Measurements from ENCODE around the gene ZNF397. TPM values are rescaled to one million over a fixed set of nuclear protein-coding genes. Genes with fewer than 3 reads are reported as not detected.
A peak's percentile ranks its signal among the peaks of the same experiment; 100 is the strongest.

The ZNF397 gene
- polyA plus RNA-seq, 1 donor from 2014 or later: 58.7 TPM

DNA sequence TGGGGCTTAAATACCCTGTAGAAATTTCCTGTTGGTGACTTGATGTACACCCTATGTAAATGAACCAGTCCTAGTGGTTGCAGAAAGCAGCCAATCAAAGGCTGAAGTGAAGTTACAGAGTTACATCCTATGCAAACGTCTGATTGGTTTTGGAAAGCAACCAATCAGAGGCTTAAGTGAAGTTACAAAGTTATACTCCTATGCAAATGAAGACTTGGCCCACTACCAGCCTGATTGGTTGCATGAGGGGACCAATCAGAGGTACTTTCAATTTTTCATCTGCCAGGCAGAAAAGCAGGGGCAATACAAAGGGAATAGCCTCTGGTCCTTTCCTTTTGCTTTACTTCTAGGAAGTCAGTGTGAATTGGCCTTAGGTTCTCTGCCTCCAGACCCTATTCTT lies 13.6 kb upstream of the ZNF397 start:
- Histone ChIP-seq H3K9me2 (ENCODE audit: insufficient read depth, low read length) (no peaks in the 10 kb centered on the region), H3K9me3 (ENCODE audit: low read length) (no peaks in the 10 kb centered on the region), H3K4me2 (ENCODE audit: low read length) (no peak overlapping the region), H3K36me3 (ENCODE audit: insufficient read depth, low read length) (no peaks in the 10 kb centered on the region), H3K4me3 (ENCODE audit: low read length) (no peak overlapping the region), H3K79me2 (replicated peaks; ENCODE audit: insufficient read depth, low read length) (no peaks in the 10 kb centered on the region), H3K27me3 (ENCODE audit: insufficient read depth, low read depth, low read length) (no peaks in the 10 kb centered on the region), H4K20me1 (ENCODE audit: insufficient read depth) (no peaks in the 10 kb centered on the region), H3K27ac (ENCODE audit: low read length) (no peak overlapping the region), H2AFZ (ENCODE audit: low read depth, low read length) (no peak overlapping the region), H3K9ac (ENCODE audit: low read length) (no peak overlapping the region), H3F3A (ENCODE audit: insufficient read depth, low read length, poor library complexity, severe bottlenecking) (no peaks in the 10 kb centered on the region)
- TF ChIP-seq MXI1 (conservative IDR thresholded peaks at IDR 0.05; ENCODE audit: poor library complexity, severe bottlenecking): no peak
- TF ChIP-seq, protein P1, sequence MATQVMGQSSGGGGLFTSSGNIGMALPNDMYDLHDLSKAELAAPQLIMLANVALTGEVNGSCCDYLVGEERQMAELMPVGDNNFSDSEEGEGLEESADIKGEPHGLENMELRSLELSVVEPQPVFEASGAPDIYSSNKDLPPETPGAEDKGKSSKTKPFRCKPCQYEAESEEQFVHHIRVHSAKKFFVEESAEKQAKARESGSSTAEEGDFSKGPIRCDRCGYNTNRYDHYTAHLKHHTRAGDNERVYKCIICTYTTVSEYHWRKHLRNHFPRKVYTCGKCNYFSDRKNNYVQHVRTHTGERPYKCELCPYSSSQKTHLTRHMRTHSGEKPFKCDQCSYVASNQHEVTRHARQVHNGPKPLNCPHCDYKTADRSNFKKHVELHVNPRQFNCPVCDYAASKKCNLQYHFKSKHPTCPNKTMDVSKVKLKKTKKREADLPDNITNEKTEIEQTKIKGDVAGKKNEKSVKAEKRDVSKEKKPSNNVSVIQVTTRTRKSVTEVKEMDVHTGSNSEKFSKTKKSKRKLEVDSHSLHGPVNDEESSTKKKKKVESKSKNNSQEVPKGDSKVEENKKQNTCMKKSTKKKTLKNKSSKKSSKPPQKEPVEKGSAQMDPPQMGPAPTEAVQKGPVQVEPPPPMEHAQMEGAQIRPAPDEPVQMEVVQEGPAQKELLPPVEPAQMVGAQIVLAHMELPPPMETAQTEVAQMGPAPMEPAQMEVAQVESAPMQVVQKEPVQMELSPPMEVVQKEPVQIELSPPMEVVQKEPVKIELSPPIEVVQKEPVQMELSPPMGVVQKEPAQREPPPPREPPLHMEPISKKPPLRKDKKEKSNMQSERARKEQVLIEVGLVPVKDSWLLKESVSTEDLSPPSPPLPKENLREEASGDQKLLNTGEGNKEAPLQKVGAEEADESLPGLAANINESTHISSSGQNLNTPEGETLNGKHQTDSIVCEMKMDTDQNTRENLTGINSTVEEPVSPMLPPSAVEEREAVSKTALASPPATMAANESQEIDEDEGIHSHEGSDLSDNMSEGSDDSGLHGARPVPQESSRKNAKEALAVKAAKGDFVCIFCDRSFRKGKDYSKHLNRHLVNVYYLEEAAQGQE (IDR thresholded peaks at IDR 0.05; ENCODE audit: borderline replicate concordance): no peak
- TF ChIP-seq EZH2 (IDR thresholded peaks at IDR 0.05; ENCODE audit: borderline replicate concordance, insufficient read depth, low read length, poor library complexity, severe bottlenecking): no peak
- no peak for TF ChIP-seq RAD21 (conservative IDR thresholded peaks at IDR 0.05)
- TF ChIP-seq SMC3 (conservative IDR thresholded peaks at IDR 0.05; ENCODE audit: poor library complexity): no peak
- TF ChIP-seq POLR2AphosphoS5 (IDR thresholded peaks at IDR 0.05): no peak
- TF ChIP-seq EP300 (conservative IDR thresholded peaks at IDR 0.05; ENCODE audit: poor library complexity, severe bottlenecking): no peak
- TF ChIP-seq, protein P2, sequence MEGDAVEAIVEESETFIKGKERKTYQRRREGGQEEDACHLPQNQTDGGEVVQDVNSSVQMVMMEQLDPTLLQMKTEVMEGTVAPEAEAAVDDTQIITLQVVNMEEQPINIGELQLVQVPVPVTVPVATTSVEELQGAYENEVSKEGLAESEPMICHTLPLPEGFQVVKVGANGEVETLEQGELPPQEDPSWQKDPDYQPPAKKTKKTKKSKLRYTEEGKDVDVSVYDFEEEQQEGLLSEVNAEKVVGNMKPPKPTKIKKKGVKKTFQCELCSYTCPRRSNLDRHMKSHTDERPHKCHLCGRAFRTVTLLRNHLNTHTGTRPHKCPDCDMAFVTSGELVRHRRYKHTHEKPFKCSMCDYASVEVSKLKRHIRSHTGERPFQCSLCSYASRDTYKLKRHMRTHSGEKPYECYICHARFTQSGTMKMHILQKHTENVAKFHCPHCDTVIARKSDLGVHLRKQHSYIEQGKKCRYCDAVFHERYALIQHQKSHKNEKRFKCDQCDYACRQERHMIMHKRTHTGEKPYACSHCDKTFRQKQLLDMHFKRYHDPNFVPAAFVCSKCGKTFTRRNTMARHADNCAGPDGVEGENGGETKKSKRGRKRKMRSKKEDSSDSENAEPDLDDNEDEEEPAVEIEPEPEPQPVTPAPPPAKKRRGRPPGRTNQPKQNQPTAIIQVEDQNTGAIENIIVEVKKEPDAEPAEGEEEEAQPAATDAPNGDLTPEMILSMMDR (IDR thresholded peaks at IDR 0.05; ENCODE audit: poor library complexity, severe bottlenecking): no peak
- TF ChIP-seq TAF1 (IDR thresholded peaks at IDR 0.05; ENCODE audit: low read depth): no peak

DNA sequence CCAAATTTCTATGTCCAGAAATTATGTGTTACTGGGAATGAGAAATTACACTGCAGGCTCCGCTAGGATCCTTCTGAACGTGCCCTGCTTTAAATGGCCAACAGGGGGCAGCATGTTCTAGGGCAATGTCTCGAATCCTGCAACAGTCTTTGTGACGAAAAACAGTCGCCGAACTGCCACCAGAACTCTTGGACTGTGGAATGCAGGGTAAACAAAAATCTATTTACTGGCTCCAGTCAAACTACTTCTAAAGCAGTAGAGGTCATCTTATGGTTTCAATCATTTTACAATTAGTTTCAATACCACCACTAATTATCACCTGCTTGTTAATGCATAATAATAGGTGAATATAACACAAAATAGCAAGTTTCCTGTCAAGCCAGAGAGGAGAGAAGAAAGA lies 9.8 kb upstream of the ZNF397 start:
- Histone ChIP-seq H3K9me2 (ENCODE audit: insufficient read depth, low read length) (no peaks in the 10 kb centered on the region), H3K4me2 (ENCODE audit: low read length) (no peak overlapping the region), H3K9ac (ENCODE audit: low read length) (no peak overlapping the region), H4K20me1 (ENCODE audit: insufficient read depth) (no peaks in the 10 kb centered on the region), H3K27me3 (ENCODE audit: insufficient read depth, low read depth, low read length) (no peaks in the 10 kb centered on the region), H3F3A (ENCODE audit: insufficient read depth, low read length, poor library complexity, severe bottlenecking) (no peaks in the 10 kb centered on the region), H2AFZ (ENCODE audit: low read depth, low read length) (no peak overlapping the region), H3K4me3 (ENCODE audit: low read length) (no peak overlapping the region), H3K79me2 (replicated peaks; ENCODE audit: insufficient read depth, low read length) (no peaks in the 10 kb centered on the region), H3K9me3 (ENCODE audit: low read length) (no peaks in the 10 kb centered on the region), H3K27ac (ENCODE audit: low read length) (no peak overlapping the region), H3K36me3 (ENCODE audit: insufficient read depth, low read length) (no peaks in the 10 kb centered on the region)
- TF ChIP-seq TAF1 (IDR thresholded peaks at IDR 0.05; ENCODE audit: low read depth) (no peak), MXI1 (conservative IDR thresholded peaks at IDR 0.05; ENCODE audit: poor library complexity, severe bottlenecking) (no peak), POLR2AphosphoS5 (IDR thresholded peaks at IDR 0.05) (no peak), RAD21 (conservative IDR thresholded peaks at IDR 0.05) (peak; percentile 48), SMC3 (conservative IDR thresholded peaks at IDR 0.05; ENCODE audit: poor library complexity) (peak; percentile 41)
- TF ChIP-seq, protein P2 (IDR thresholded peaks at IDR 0.05; ENCODE audit: poor library complexity, severe bottlenecking): peak; percentile 56
- TF ChIP-seq, protein P1 (IDR thresholded peaks at IDR 0.05; ENCODE audit: borderline replicate concordance): no peak

Measured in neural cell (in vitro differentiated cells).